GM11168 (cell line): ENCODE data around the gene RNF8.
"Not testable (repeated sequence)": the region's sequence is repeated elsewhere in the genome, so short reads cannot be mapped to it uniquely, and the experiment has no call there.

Experiments used
- in situ Hi-C: fragments of 300-500 bp; cut with MboI; formaldehyde crosslinking; loops from one replicate; pipeline ENCODE4 v1.12.0; 2022; ENCODE audit warnings: low sequenced_read_pairs; ENCODE audit not compliant: unreplicated experiment

RNF8 gene

DNA sequence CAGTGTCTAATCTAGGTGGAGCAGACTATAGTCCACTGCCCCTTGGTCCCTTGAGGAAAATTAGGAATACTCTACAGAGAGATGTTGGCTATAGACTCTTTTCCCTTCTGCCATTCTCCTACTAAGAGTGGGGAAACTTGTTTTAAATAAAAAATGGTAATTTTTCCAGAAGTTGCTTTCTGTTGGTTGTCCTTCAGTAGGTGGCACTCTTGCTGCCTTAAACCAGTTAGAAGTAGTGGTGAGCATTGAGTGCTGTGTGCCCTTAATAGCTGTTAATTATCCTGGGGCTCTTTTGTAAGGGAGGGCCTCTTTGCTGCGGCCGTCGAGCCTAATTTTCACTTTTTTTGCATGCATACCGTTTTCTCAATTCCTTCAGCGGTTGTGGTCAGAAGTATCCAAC, 82.0 kb downstream of the RNF8 start:
- in situ Hi-C loops, result no loop called here

DNA sequence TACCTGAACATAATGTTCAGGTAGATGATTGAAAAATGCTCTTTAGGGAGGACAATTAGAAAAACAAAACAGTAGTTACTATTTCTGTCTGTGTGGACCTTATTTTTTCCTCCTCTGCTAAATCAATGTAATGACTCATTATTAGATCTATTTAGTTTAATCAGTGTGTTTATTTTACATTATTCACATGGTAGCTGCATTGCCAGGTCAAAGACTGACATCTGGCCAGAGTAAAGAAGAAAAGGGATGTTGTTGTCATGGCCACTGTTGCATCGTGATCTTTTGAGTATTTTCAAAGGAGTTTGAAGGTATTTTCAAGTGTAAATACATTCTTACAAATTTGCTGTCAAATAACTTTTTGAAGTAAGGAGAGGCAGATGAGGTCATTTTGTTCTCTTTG, 85.1 kb downstream of the RNF8 start:
- in situ Hi-C loops, result no loop called here

DNA sequence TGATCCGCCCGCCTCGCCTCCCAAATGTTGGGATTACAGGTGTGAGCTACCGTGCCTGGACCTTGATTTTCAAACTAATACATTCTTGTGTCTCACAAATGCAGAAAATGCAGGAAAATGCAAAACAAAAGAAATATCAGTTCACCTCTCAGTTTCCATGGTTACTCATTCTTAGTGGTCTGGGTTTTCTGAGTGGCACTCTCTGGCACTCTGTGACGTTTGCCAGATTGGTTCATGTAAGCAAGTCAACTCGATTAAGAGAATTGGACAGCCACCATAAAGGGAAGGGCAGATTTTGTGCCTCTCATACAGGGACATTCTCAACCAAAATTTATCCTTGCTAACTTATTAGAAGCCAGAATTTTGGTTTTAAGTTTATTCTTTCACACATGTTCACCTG, 87.9 kb downstream of the RNF8 start:
- in situ Hi-C loops, result no loop called here

DNA sequence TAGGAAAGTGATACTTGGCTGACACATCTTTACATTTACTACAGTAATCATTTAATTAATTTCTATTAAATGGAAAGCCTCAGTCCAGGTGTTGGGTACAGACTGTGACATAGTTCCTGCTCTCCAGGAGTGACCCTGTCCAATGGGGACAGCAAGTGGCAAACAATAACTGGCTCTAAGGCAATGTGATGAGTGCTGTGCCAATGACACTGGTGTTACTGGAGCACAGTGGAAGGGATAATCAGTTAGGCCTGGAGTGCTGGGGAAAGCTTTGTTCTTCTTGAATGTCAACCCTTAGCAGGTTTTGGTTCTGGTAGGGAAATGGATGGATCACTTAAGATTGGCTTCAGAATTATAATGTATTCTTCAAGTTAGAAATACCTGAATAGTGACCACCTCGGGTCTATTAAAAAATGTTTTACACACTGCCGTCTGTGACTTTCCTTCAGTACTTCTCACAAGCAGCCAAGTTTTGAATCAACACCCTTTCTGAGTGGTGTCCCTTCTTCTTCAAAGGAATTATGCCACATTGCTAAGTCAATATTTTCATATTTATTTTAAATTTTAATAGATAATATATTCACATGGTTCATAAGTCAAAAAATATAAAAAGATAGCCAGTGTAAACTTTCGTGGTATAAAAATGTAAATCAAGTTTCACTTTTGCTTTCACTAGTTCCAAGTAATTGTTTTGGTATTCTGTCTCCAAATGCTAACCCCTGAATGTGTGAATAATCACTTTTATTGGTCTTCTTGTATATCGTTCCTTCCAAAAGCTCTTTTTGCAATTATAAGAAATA, 88.8 kb downstream of the RNF8 start:
- in situ Hi-C loops, result no loop called here

DNA sequence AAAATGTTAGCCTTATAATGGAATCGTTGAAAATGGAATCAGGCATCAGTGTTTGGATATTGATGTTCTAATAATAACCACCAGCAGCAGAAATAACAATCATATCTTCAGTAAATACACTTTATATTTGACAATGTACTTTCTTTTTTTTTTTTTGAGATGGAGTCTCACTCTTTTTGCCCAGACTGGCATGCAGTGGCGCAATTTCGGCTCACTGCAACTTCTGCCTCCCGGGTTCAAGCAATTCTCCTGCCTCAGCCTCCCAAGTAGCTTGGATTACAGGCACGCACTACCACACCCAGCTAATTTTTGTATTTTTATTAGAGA, 89.4 kb downstream of the RNF8 start:
- in situ Hi-C loops, result not testable (repeated sequence)
